GM12878 (cell line): ENCODE data around the gene AHNAK. TPM values are rescaled to one million over a fixed set of nuclear protein-coding genes. Genes with fewer than 3 reads are reported as not detected.
A peak's percentile ranks its signal among the peaks of the same experiment; 100 is the strongest.

Experiments
- GABPA ChIP-seq: IDR thresholded peaks from 2 replicates; pipeline ENCODE4 v1.6.1; 2014; ENCODE audit warnings: antibody characterized with exemption, low read depth, mild to moderate bottlenecking, inconsistent platforms
- JUNB ChIP-seq: IDR thresholded peaks from 2 replicates; pipeline ENCODE4 v1.6.1; 2016; ENCODE audit warnings: antibody characterized with exemption, mild to moderate bottlenecking
- POLR2A ChIP-seq: IDR thresholded peaks from 2 replicates; pipeline ENCODE4 v1.6.1; 2011; ENCODE audit warnings: low read depth, mild to moderate bottlenecking, low read length
- microRNA-seq: library from miRNA; unstranded; fragments of <30 nt; microRNA quantifications from one replicate; pipeline ENCODE4, GENCODE V29; 2018
- polyA plus RNA-seq, 11 experiments: library from polyadenylated mRNA; depleted of rRNA in 4 of 11; unstranded in 6 of 11; stranded (reverse) in 5 of 11; fragments of >200 nt; fragmentation: Nextera tagmentation in 4 of 11; fragmentation: Illumina TruSeq in 1 of 11; extraction: Ambion mirVana in 4 of 11; extraction: Trizol in 1 of 11; gene quantifications; 1 replicate in 1 of 11; 2 replicates in 10 of 11; pipeline versions ENCODE4 v1.2.1 to v1.2.3, GENCODE V29; 2011 to 2016; ENCODE audit warnings: inconsistent platforms in 2 of 11, missing spikeins in 2 of 11, low read depth in 1 of 11
- small RNA-seq: library from RNA; depleted of rRNA; stranded (forward); fragments of <200 nt; gene quantifications from one replicate; pipeline ENCODE3, GENCODE V24; 2014
- total RNA-seq, 4 experiments: library from RNA; depleted of rRNA in 3 of 4; stranded (reverse); fragments of >200 nt in 3 of 4; fragmentation: Illumina TruSeq in 1 of 4; extraction: Trizol in 1 of 4; gene quantifications; 2 replicates each; pipeline versions ENCODE4 v1.2.1 to v1.2.3, GENCODE V29; 2013 to 2021
- TF ChIP-seq, protein P1 (sequence below): fragments of 450-650 bp; IDR thresholded peaks from 2 replicates; pipeline ENCODE4 v1.6.1; 2017; ENCODE audit warnings: mild to moderate bottlenecking, moderate library complexity
- TF ChIP-seq, protein P2 (sequence below): IDR thresholded peaks from 2 replicates; pipeline ENCODE4 v1.6.1; 2011; ENCODE audit warnings: low read depth, low read length, improper control_type of control experiment, borderline replicate concordance
- TF ChIP-seq, protein P3 (sequence below): IDR thresholded peaks from 2 replicates; pipeline ENCODE4 v1.6.1; 2012; ENCODE audit warnings: low read depth, low read length, improper control_type of control experiment
- TF ChIP-seq, protein P4 (sequence below): fragments of 450-650 bp; IDR thresholded peaks from 2 replicates; pipeline ENCODE4 v1.6.1; 2017; ENCODE audit warnings: antibody characterized with exemption, mild to moderate bottlenecking, moderate library complexity

AHNAK gene
- total and polyA plus RNA-seq, 10 of the 15 experiments (the other 5 are each of a cell fraction or from before 2014, with no cell fraction given) = 0.76 to 90.3 (median 19.4) TPM

DNA sequence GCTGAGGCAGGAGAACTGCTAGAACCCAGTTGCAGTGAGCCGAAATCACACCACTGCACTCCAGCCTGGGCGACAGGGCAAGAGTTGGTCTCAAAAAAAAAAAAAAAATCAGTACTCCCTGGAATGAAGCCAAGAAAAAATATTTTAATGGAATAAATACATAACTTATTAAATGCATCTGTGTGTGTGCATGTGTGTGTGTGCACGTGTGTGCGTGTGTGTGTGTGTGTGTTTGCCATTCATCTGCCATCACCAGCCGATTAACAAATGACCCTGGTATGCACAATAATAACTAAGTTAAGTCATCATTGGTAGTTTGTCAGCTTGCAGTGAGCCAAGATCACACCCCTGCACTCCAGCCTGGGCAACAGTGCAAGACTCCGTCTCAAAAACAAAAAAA, 162.8 kb downstream of the AHNAK start (continued):
- TF ChIP-seq, protein P1, sequence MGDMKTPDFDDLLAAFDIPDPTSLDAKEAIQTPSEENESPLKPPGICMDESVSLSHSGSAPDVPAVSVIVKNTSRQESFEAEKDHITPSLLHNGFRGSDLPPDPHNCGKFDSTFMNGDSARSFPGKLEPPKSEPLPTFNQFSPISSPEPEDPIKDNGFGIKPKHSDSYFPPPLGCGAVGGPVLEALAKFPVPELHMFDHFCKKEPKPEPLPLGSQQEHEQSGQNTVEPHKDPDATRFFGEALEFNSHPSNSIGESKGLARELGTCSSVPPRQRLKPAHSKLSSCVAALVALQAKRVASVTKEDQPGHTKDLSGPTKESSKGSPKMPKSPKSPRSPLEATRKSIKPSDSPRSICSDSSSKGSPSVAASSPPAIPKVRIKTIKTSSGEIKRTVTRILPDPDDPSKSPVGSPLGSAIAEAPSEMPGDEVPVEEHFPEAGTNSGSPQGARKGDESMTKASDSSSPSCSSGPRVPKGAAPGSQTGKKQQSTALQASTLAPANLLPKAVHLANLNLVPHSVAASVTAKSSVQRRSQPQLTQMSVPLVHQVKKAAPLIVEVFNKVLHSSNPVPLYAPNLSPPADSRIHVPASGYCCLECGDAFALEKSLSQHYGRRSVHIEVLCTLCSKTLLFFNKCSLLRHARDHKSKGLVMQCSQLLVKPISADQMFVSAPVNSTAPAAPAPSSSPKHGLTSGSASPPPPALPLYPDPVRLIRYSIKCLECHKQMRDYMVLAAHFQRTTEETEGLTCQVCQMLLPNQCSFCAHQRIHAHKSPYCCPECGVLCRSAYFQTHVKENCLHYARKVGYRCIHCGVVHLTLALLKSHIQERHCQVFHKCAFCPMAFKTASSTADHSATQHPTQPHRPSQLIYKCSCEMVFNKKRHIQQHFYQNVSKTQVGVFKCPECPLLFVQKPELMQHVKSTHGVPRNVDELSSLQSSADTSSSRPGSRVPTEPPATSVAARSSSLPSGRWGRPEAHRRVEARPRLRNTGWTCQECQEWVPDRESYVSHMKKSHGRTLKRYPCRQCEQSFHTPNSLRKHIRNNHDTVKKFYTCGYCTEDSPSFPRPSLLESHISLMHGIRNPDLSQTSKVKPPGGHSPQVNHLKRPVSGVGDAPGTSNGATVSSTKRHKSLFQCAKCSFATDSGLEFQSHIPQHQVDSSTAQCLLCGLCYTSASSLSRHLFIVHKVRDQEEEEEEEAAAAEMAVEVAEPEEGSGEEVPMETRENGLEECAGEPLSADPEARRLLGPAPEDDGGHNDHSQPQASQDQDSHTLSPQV = no peak
- TF ChIP-seq, protein P2, sequence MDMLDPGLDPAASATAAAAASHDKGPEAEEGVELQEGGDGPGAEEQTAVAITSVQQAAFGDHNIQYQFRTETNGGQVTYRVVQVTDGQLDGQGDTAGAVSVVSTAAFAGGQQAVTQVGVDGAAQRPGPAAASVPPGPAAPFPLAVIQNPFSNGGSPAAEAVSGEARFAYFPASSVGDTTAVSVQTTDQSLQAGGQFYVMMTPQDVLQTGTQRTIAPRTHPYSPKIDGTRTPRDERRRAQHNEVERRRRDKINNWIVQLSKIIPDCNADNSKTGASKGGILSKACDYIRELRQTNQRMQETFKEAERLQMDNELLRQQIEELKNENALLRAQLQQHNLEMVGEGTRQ = no peak
- TF ChIP-seq, protein P3, sequence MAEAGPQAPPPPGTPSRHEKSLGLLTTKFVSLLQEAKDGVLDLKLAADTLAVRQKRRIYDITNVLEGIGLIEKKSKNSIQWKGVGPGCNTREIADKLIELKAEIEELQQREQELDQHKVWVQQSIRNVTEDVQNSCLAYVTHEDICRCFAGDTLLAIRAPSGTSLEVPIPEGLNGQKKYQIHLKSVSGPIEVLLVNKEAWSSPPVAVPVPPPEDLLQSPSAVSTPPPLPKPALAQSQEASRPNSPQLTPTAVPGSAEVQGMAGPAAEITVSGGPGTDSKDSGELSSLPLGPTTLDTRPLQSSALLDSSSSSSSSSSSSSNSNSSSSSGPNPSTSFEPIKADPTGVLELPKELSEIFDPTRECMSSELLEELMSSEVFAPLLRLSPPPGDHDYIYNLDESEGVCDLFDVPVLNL = no peak
- TF ChIP-seq, protein P4, sequence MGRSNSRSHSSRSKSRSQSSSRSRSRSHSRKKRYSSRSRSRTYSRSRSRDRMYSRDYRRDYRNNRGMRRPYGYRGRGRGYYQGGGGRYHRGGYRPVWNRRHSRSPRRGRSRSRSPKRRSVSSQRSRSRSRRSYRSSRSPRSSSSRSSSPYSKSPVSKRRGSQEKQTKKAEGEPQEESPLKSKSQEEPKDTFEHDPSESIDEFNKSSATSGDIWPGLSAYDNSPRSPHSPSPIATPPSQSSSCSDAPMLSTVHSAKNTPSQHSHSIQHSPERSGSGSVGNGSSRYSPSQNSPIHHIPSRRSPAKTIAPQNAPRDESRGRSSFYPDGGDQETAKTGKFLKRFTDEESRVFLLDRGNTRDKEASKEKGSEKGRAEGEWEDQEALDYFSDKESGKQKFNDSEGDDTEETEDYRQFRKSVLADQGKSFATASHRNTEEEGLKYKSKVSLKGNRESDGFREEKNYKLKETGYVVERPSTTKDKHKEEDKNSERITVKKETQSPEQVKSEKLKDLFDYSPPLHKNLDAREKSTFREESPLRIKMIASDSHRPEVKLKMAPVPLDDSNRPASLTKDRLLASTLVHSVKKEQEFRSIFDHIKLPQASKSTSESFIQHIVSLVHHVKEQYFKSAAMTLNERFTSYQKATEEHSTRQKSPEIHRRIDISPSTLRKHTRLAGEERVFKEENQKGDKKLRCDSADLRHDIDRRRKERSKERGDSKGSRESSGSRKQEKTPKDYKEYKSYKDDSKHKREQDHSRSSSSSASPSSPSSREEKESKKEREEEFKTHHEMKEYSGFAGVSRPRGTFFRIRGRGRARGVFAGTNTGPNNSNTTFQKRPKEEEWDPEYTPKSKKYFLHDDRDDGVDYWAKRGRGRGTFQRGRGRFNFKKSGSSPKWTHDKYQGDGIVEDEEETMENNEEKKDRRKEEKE = no peak
- TF ChIP-seq GABPA (no peak), POLR2A (no peak), JUNB (no peak)

Small RNA genes within 50 kb of the gene (microRNA-seq; reads per million reads assigned to microRNA genes)
- 1.3 reads per million for gene MIR6747

Small RNA genes within 50 kb of the gene (small RNA-seq; reads per million reads assigned to genes)
- gene EEF1G = not detected
- gene MIR6747 = 0.74 reads per million, percentile 21 among the genes with 10 or more reads in this experiment

Other genes starting within 250 kb of the AHNAK start
Only the 7 nearest of the 26 such genes appear.
- gene EEF1G, start 27.1 kb upstream of the AHNAK start, total RNA-seq (2014; rRNA removed) = 2,512 and 2,611 TPM in 2 replicates
- gene EEF1G, start 27.1 kb upstream of the AHNAK start, total RNA-seq (2014; rRNA removed; fragmentation: Illumina TruSeq; extraction: Trizol) = 2,491 and 2,551 TPM in 2 replicates
- 2,218 and 2,306 TPM in 2 replicates for gene EEF1G, start 27.1 kb upstream of the AHNAK start, total RNA-seq (2021)
- gene EEF1G, start 27.1 kb upstream of the AHNAK start, polyA plus RNA-seq (2011; rRNA removed) = 1,766 and 2,335 TPM in 2 replicates
- 2,336 and 2,739 TPM in 2 replicates for gene EEF1G, start 27.1 kb upstream of the AHNAK start, polyA plus RNA-seq (2014; fragmentation: Illumina TruSeq; extraction: Trizol)
- gene EEF1G, start 27.1 kb upstream of the AHNAK start, polyA plus RNA-seq (2014; fragmentation: Nextera tagmentation; extraction: Ambion mirVana) = 1,000 to 10,000 TPM; 1,227 to 1,233 TPM
- 2,498 and 2,961 TPM in 2 replicates for gene EEF1G, start 27.1 kb upstream of the AHNAK start, polyA plus RNA-seq (2014; rRNA removed)
- gene EEF1G, start 27.1 kb upstream of the AHNAK start, polyA plus RNA-seq (2016; fragmentation: Nextera tagmentation; extraction: Ambion mirVana) = 100 to 1,000 TPM; 850 to 912 TPM
- gene TUT1, start 44.7 kb upstream of the AHNAK start, total RNA-seq (2014; rRNA removed) = 12.1 and 12.3 TPM in 2 replicates
- 6.9 and 8.3 TPM in 2 replicates for gene TUT1, start 44.7 kb upstream of the AHNAK start, total RNA-seq (2014; rRNA removed; fragmentation: Illumina TruSeq; extraction: Trizol)
- 26.6 and 28.4 TPM in 2 replicates for gene TUT1, start 44.7 kb upstream of the AHNAK start, total RNA-seq (2021)
- 12.0 and 18.4 TPM in 2 replicates for gene TUT1, start 44.7 kb upstream of the AHNAK start, polyA plus RNA-seq (2011; rRNA removed)
- 9.5 and 14.0 TPM in 2 replicates for gene TUT1, start 44.7 kb upstream of the AHNAK start, polyA plus RNA-seq (2014; fragmentation: Illumina TruSeq; extraction: Trizol)
- 1 to 10 TPM; 1.1 to 1.4 TPM for gene TUT1, start 44.7 kb upstream of the AHNAK start, polyA plus RNA-seq (2014; fragmentation: Nextera tagmentation; extraction: Ambion mirVana)
- gene TUT1, start 44.7 kb upstream of the AHNAK start, polyA plus RNA-seq (2014; rRNA removed) = 19.4 and 22.7 TPM in 2 replicates
- 10 to 100 TPM; 26.9 to 29.9 TPM for gene TUT1, start 44.7 kb upstream of the AHNAK start, polyA plus RNA-seq (2016; fragmentation: Nextera tagmentation; extraction: Ambion mirVana)
- 195 and 201 TPM in 2 replicates for gene MTA2, start 55.1 kb upstream of the AHNAK start, total RNA-seq (2014; rRNA removed)
- gene MTA2, start 55.1 kb upstream of the AHNAK start, total RNA-seq (2014; rRNA removed; fragmentation: Illumina TruSeq; extraction: Trizol) = 174 and 178 TPM in 2 replicates
- gene MTA2, start 55.1 kb upstream of the AHNAK start, total RNA-seq (2021) = 189 and 196 TPM in 2 replicates
- gene MTA2, start 55.1 kb upstream of the AHNAK start, polyA plus RNA-seq (2011; rRNA removed) = 43.2 and 53.2 TPM in 2 replicates
- gene MTA2, start 55.1 kb upstream of the AHNAK start, polyA plus RNA-seq (2014; fragmentation: Illumina TruSeq; extraction: Trizol) = 198 and 201 TPM in 2 replicates
- 1 to 10 TPM; 6.7 to 6.8 TPM for gene MTA2, start 55.1 kb upstream of the AHNAK start, polyA plus RNA-seq (2014; fragmentation: Nextera tagmentation; extraction: Ambion mirVana)
- gene MTA2, start 55.1 kb upstream of the AHNAK start, polyA plus RNA-seq (2014; rRNA removed) = 135 and 137 TPM in 2 replicates
- gene MTA2, start 55.1 kb upstream of the AHNAK start, polyA plus RNA-seq (2016; fragmentation: Nextera tagmentation; extraction: Ambion mirVana) = 10 to 100 TPM; 76.3 to 90.3 TPM
- gene EML3, start 66.0 kb upstream of the AHNAK start, total RNA-seq (2014; rRNA removed) = 22.5 and 23.9 TPM in 2 replicates
- 14.0 and 17.3 TPM in 2 replicates for gene EML3, start 66.0 kb upstream of the AHNAK start, total RNA-seq (2014; rRNA removed; fragmentation: Illumina TruSeq; extraction: Trizol)
- gene EML3, start 66.0 kb upstream of the AHNAK start, total RNA-seq (2021) = 69.8 and 82.5 TPM in 2 replicates
- gene EML3, start 66.0 kb upstream of the AHNAK start, polyA plus RNA-seq (2011; rRNA removed) = 18.4 and 27.1 TPM in 2 replicates
- 16.3 and 21.9 TPM in 2 replicates for gene EML3, start 66.0 kb upstream of the AHNAK start, polyA plus RNA-seq (2014; fragmentation: Illumina TruSeq; extraction: Trizol)
- gene EML3, start 66.0 kb upstream of the AHNAK start, polyA plus RNA-seq (2014; fragmentation: Nextera tagmentation; extraction: Ambion mirVana) = 1 to 10 TPM in 1 of 2 experiments, under 1 TPM in 1; 0.58 to 1.2 TPM
- gene EML3, start 66.0 kb upstream of the AHNAK start, polyA plus RNA-seq (2014; rRNA removed) = 45.7 and 61.0 TPM in 2 replicates
- 10 to 100 TPM; 25.6 to 26.8 TPM for gene EML3, start 66.0 kb upstream of the AHNAK start, polyA plus RNA-seq (2016; fragmentation: Nextera tagmentation; extraction: Ambion mirVana)
- 0.60 and 1.7 TPM in 2 replicates for gene ROM1, start 66.5 kb upstream of the AHNAK start, total RNA-seq (2014; rRNA removed)
- 1.1 TPM in 2 replicates for gene ROM1, start 66.5 kb upstream of the AHNAK start, total RNA-seq (2014; rRNA removed; fragmentation: Illumina TruSeq; extraction: Trizol)
- gene ROM1, start 66.5 kb upstream of the AHNAK start, total RNA-seq (2021) = 1.2 and 1.9 TPM in 2 replicates
- 0.42 and 0.82 TPM in 2 replicates for gene ROM1, start 66.5 kb upstream of the AHNAK start, polyA plus RNA-seq (2011; rRNA removed)
- 1.5 and 1.6 TPM in 2 replicates for gene ROM1, start 66.5 kb upstream of the AHNAK start, polyA plus RNA-seq (2014; fragmentation: Illumina TruSeq; extraction: Trizol)
- under 1 TPM; 0.42 TPM for gene ROM1, start 66.5 kb upstream of the AHNAK start, polyA plus RNA-seq (2014; fragmentation: Nextera tagmentation; extraction: Ambion mirVana)
- gene ROM1, start 66.5 kb upstream of the AHNAK start, polyA plus RNA-seq (2014; rRNA removed) = 0.67 and 2.0 TPM in 2 replicates
- gene ROM1, start 66.5 kb upstream of the AHNAK start, polyA plus RNA-seq (2016; fragmentation: Nextera tagmentation; extraction: Ambion mirVana) = 1 to 10 TPM; 2.4 to 3.0 TPM
- 34.3 and 42.4 TPM in 2 replicates for gene B3GAT3, start 75.2 kb upstream of the AHNAK start, total RNA-seq (2014; rRNA removed)
- gene B3GAT3, start 75.2 kb upstream of the AHNAK start, total RNA-seq (2014; rRNA removed; fragmentation: Illumina TruSeq; extraction: Trizol) = 12.3 and 14.1 TPM in 2 replicates
- gene B3GAT3, start 75.2 kb upstream of the AHNAK start, total RNA-seq (2021) = 42.4 and 43.2 TPM in 2 replicates
- gene B3GAT3, start 75.2 kb upstream of the AHNAK start, polyA plus RNA-seq (2011; rRNA removed) = 7.0 and 17.2 TPM in 2 replicates
- 1.1 and 8.3 TPM in 2 replicates for gene B3GAT3, start 75.2 kb upstream of the AHNAK start, polyA plus RNA-seq (2014; fragmentation: Illumina TruSeq; extraction: Trizol)
- 1 to 10 TPM in 1 of 2 experiments, under 1 TPM in 1; 0.31 to 2.8 TPM for gene B3GAT3, start 75.2 kb upstream of the AHNAK start, polyA plus RNA-seq (2014; fragmentation: Nextera tagmentation; extraction: Ambion mirVana)
- 52.7 and 56.5 TPM in 2 replicates for gene B3GAT3, start 75.2 kb upstream of the AHNAK start, polyA plus RNA-seq (2014; rRNA removed)
- 10 to 100 TPM; 50.0 to 51.7 TPM for gene B3GAT3, start 75.2 kb upstream of the AHNAK start, polyA plus RNA-seq (2016; fragmentation: Nextera tagmentation; extraction: Ambion mirVana)
- gene GANAB, start 99.8 kb upstream of the AHNAK start, total RNA-seq (2014; rRNA removed) = 95.9 and 98.9 TPM in 2 replicates
- gene GANAB, start 99.8 kb upstream of the AHNAK start, total RNA-seq (2014; rRNA removed; fragmentation: Illumina TruSeq; extraction: Trizol) = 73.2 and 76.7 TPM in 2 replicates
- 161 and 175 TPM in 2 replicates for gene GANAB, start 99.8 kb upstream of the AHNAK start, total RNA-seq (2021)
- gene GANAB, start 99.8 kb upstream of the AHNAK start, polyA plus RNA-seq (2011; rRNA removed) = 93.6 and 153 TPM in 2 replicates
- gene GANAB, start 99.8 kb upstream of the AHNAK start, polyA plus RNA-seq (2014; fragmentation: Illumina TruSeq; extraction: Trizol) = 134 and 140 TPM in 2 replicates
- gene GANAB, start 99.8 kb upstream of the AHNAK start, polyA plus RNA-seq (2014; fragmentation: Nextera tagmentation; extraction: Ambion mirVana) = 1 to 10 TPM; 4.5 to 6.4 TPM
- gene GANAB, start 99.8 kb upstream of the AHNAK start, polyA plus RNA-seq (2014; rRNA removed) = 103 and 117 TPM in 2 replicates
- 100 to 1,000 TPM; 102 to 107 TPM for gene GANAB, start 99.8 kb upstream of the AHNAK start, polyA plus RNA-seq (2016; fragmentation: Nextera tagmentation; extraction: Ambion mirVana)